ENCODE results near the gene MRPL54. TPM values are rescaled to one million over a fixed set of nuclear protein-coding genes. Genes with fewer than 3 reads are reported as not detected.
A peak's percentile ranks its signal among the peaks of the same experiment; 100 is the strongest.

The MRPL54 gene
- total RNA-seq, 2 donors from 2014 or later: 38.1 to 38.9 TPM

DNA sequence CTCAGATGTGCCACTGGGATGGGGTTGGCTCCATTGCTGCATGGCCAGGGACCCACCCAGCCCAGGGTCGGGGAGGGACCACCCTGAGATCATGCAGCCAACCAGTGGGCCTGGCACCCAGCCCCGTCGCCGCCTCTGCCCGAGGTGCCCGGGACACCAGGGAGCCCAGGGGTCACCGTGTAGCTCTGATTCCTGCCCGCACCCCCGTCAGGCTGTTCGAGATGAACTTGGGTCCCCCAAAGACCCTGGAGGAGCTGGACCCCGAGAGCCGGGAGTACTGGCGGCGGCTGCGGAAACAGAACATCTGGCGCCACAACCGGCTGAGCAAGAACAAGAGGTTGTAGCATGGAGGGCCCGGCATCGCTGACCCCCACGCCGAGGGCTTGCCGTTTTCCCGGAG, 4.6 kb downstream of the MRPL54 start:
- no peak for TF ChIP-seq CTCF (conservative IDR thresholded peaks at IDR 0.05)
- Mint-ChIP-seq H3K36me3 (ENCODE audit: low read depth) (peaks cover 10% of the 10 kb centered on the region), H3K4me1 (no peaks in the 10 kb centered on the region), H3K27ac (no peak overlapping the region), H3K4me3 (no peak overlapping the region), H3K9me3 (no peaks in the 10 kb centered on the region), H3K27me3 (ENCODE audit: insufficient read depth) (no peaks in the 10 kb centered on the region)
- H3K27ac ChIP-seq (ENCODE audit: low read depth, low read length): no peak overlapping the region
- 93 to 94% methylated on average over 12 to 23 of the region's 23 CpGs for WGBS, 2 experiments (ENCODE audit: insufficient coverage in 1 of 2, insufficient read length in 1 of 2)
- H3K9me3 ChIP-seq (ENCODE audit: control insufficient read depth, low read length): no peaks in the 10 kb centered on the region
- H3K9ac ChIP-seq (ENCODE audit: extremely low read depth, low read length, poor library complexity, severe bottlenecking): no peak overlapping the region
- no peaks in the 10 kb centered on the region for H3K36me3 ChIP-seq (ENCODE audit: control insufficient read depth, insufficient read depth, low read length)
- DNase-seq: no peak
- H3K27me3 ChIP-seq (ENCODE audit: control insufficient read depth, insufficient read depth, low read length, poor library complexity, severe bottlenecking): no peaks in the 10 kb centered on the region
- no peaks in the 10 kb centered on the region for H3K4me1 ChIP-seq (ENCODE audit: control insufficient read depth, insufficient read depth, low read length)
- no peak overlapping the region for H3K4me3 ChIP-seq (ENCODE audit: low read length)

DNA sequence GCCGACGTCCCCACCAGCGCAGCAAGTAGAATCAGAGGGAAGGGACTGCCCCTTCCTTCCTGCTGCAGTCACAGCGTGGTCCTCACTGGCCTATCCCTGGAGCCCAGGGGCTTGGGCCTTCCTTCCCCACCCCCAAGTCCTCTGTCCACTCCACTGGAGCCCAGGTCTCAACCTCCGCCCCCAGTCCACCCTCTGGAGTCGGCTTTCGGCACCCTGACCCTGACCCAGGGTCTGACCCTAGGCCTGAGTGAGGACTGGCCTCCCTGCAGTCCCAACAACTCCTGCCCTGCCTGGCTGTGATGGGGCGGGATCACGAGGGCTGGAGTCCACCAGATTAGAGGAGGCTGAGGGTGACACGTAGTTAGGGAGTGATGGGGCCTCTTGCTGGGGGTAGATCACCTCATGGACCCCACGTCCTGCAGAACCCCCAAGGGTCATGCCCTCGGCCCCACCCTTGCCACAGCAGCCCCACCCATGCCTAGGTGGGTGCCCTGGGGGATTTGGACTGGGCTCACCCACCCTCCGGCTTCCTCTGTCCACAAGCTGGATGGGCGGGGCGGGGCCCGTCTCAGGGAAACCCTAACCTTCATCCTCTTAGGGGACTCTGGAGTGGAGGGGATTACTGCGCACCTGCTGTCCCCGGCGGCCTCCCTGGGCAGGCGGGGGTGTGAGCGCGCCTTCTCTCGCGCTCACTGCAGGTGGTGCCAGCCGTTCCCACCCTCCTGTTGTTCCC, 5.7 kb downstream of the MRPL54 start:
- no peaks in the 10 kb centered on the region for H3K27me3 Mint-ChIP-seq (ENCODE audit: insufficient read depth)
- 89 to 92% methylated on average over 17 to 25 of the region's 25 CpGs for WGBS, 2 experiments (ENCODE audit: insufficient coverage in 1 of 2, insufficient read length in 1 of 2)
- no peak overlapping the region for H3K9ac ChIP-seq (ENCODE audit: extremely low read depth, low read length, poor library complexity, severe bottlenecking)
- H3K36me3 Mint-ChIP-seq (ENCODE audit: low read depth): peaks cover 10% of the 10 kb centered on the region
- no peaks in the 10 kb centered on the region for H3K9me3 Mint-ChIP-seq
- no peak overlapping the region for H3K4me3 ChIP-seq (ENCODE audit: low read length)
- DNase-seq: peak; percentile 42
- no peaks in the 10 kb centered on the region for H3K9me3 ChIP-seq (ENCODE audit: control insufficient read depth, low read length)
- no peaks in the 10 kb centered on the region for H3K4me1 Mint-ChIP-seq
- H3K4me1 ChIP-seq (ENCODE audit: control insufficient read depth, insufficient read depth, low read length): no peaks in the 10 kb centered on the region
- no peak overlapping the region for H3K27ac Mint-ChIP-seq
- H3K4me3 Mint-ChIP-seq: no peak overlapping the region
- H3K27me3 ChIP-seq (ENCODE audit: control insufficient read depth, insufficient read depth, low read length, poor library complexity, severe bottlenecking): no peaks in the 10 kb centered on the region
- no peak for TF ChIP-seq CTCF (conservative IDR thresholded peaks at IDR 0.05)
- H3K36me3 ChIP-seq (ENCODE audit: control insufficient read depth, insufficient read depth, low read length): no peaks in the 10 kb centered on the region
- H3K27ac ChIP-seq (ENCODE audit: low read depth, low read length): no peak overlapping the region

GRCh38 chr19:3768748-3769099, 6.2 kb downstream of the MRPL54 start:
- TF ChIP-seq CTCF (conservative IDR thresholded peaks at IDR 0.05): no peak
- no peak overlapping the region for H3K9ac ChIP-seq (ENCODE audit: extremely low read depth, low read length, poor library complexity, severe bottlenecking)
- H3K4me3 Mint-ChIP-seq: no peak overlapping the region
- peaks cover 10% of the 10 kb centered on the region for H3K36me3 Mint-ChIP-seq (ENCODE audit: low read depth)
- no peak overlapping the region for H3K27ac Mint-ChIP-seq
- no peaks in the 10 kb centered on the region for H3K4me1 ChIP-seq (ENCODE audit: control insufficient read depth, insufficient read depth, low read length)
- no peak overlapping the region for H3K27ac ChIP-seq (ENCODE audit: low read depth, low read length)
- DNase-seq: peak; percentile 40
- 92 to 96% methylated on average over 3 to 7 of the region's 7 CpGs for WGBS, 2 experiments (ENCODE audit: insufficient coverage in 1 of 2, insufficient read length in 1 of 2)
- no peaks in the 10 kb centered on the region for H3K27me3 Mint-ChIP-seq (ENCODE audit: insufficient read depth)
- H3K9me3 Mint-ChIP-seq: no peaks in the 10 kb centered on the region
- H3K4me1 Mint-ChIP-seq: no peaks in the 10 kb centered on the region
- H3K9me3 ChIP-seq (ENCODE audit: control insufficient read depth, low read length): no peaks in the 10 kb centered on the region
- no peaks in the 10 kb centered on the region for H3K27me3 ChIP-seq (ENCODE audit: control insufficient read depth, insufficient read depth, low read length, poor library complexity, severe bottlenecking)
- H3K4me3 ChIP-seq (ENCODE audit: low read length): no peak overlapping the region
- no peaks in the 10 kb centered on the region for H3K36me3 ChIP-seq (ENCODE audit: control insufficient read depth, insufficient read depth, low read length)

All from endodermal cell (in vitro differentiated cells).